NOMO-1 treated with DMSO at 0.1 percent for 48 hours (cell line): Measurements from ENCODE around the gene UBAC1.
"Not testable (repeated sequence)": the region's sequence is repeated elsewhere in the genome, so short reads cannot be mapped to it uniquely, and the experiment has no call there.

ENCODE experiments used
- DNase-seq: peaks from one replicate; lab custom pipeline; 2025; ENCODE audit not compliant: unreplicated experiment; lab: John Stamatoyannopoulos, UW

UBAC1 gene

GRCh38 chr9:135978642-135979546, 17.7 kb upstream of the UBAC1 start:
- DNase-seq: no peak

DNA sequence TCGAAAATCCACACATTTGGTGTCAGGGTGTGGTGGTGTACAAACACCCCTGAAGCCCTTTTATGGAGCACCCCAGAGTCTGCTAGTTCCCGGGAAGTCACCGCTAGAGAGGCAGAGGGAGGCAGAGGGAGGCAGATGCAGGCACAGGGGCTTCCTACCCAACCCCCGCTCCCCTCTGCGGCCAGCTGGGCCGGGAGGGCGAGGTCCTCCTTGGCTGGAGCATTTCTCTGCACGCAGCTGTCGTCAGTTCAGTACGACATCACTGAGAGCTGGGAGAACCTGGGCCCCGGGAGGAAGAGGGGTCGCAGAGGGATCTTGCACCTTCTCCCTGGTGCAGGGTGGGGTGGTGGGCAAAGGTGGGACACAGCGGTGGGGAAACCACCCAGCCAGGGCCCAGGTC, 15.8 kb upstream of the UBAC1 start:
- no peak for DNase-seq

DNA sequence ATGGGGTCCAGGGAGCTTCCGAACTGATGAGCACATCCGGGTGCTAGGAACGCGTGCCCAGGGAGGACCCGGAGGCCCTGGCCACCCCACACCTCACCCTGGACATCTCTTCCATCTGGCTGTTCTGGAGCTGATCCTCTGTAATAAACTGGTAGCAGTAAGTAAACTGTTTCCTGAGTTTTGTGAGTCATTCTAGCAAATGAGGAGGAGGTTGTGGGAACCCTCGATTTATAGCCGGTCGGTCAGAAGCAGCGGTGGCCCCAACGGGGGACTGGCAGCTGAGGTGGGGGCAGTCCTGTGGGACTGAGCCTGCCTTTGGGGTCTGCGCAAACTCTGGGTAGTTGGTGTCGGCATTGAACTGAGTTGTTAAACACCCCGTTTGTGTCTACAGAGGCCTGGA, 15.4 kb upstream of the UBAC1 start:
- DNase-seq: peak; percentile 61

GRCh38 chr9:135975834-135976233, 14.7 kb upstream of the UBAC1 start:
- no peak for DNase-seq

DNA sequence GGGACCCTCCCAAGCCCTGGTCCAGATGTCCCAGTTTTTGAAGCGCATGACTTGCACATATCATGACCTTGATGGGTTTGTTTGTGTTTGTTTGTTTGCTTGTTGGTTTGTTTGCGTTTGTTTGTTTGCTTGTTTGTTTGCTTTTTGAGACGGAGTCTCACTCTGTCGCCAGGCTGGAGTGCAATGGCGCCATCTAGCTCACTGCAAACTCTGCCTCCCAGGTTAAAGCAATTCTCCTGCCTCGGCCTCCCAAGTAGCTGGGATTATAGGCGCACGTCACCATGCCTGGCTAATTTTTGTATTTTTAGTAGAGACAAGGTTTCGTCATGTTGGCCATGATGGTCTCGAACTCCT, 13.0 kb upstream of the UBAC1 start:
- no peak for DNase-seq

- DNase-seq: peak; percentile 89
Observed at GRCh38 chr9:135973277-135974219, 12.4 kb upstream of the UBAC1 start.

- no peak for DNase-seq
Observed at GRCh38 chr9:135971892-135972291, 10.7 kb upstream of the UBAC1 start.

GRCh38 chr9:135971111-135971766, 10.1 kb upstream of the UBAC1 start:
- DNase-seq: no peak

GRCh38 chr9:135970128-135970815, 9.1 kb upstream of the UBAC1 start:
- no peak for DNase-seq

GRCh38 chr9:135969064-135969683, 8.0 kb upstream of the UBAC1 start:
- DNase-seq: peak; percentile 65

DNA sequence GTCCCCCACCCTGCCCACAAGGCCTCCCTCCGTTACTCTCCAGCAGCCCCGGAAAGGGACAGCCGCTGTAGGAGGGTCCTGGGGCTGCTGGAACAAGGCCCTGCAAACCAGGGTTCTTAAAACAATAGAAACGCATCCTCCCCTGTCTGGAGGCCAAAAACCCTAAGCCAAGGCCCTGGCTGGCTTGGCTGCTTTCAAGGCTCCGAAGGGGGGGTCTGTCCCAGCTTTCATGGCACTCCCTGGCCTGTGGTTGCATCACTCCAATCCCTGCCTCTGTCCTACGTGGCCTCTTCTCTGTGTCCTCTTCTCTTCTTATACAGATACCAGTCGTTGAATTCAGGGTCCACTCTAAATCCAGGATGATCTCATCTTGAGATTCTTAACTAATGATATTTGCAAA, 7.4 kb upstream of the UBAC1 start:
- DNase-seq: no peak

DNA sequence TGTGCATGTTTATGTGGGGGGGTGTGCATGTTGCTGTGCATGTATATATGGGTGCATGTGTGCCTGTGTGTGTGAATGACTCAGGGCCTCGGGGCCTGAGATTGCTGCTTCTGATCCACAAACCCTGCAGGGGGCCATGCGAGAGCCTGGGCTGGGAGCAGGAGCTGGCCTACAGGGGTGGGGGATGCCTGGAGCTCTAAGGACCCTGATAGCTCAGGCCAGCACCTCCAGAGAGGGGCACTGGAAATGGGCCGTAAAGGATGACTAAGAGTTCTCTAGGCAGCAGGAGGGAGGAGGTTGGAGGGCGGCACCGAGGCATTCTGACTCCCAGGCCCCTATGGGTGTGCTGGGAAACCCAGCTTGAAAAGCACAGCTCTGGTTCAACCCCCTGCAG, 6.9 kb upstream of the UBAC1 start:
- DNase-seq: no peak

GRCh38 chr9:135966916-135967260, 5.7 kb upstream of the UBAC1 start:
- DNase-seq: not testable (repeated sequence)

- DNase-seq: no peak
Observed at GRCh38 chr9:135965124-135965756, 4.1 kb upstream of the UBAC1 start.

GRCh38 chr9:135963938-135964337, 2.8 kb upstream of the UBAC1 start:
- no peak for DNase-seq

- DNase-seq: no peak
Observed at GRCh38 chr9:135963338-135963737, 2.2 kb upstream of the UBAC1 start.

GRCh38 chr9:135962696-135963307, 1.6 kb upstream of the UBAC1 start:
- DNase-seq: peak; percentile 69

GRCh38 chr9:135961811-135962695, 880 bp upstream of the UBAC1 start:
- DNase-seq: peak; percentile 87
